Measurements from ENCODE around the gene MED13L.
"Not testable (repeated sequence)": the region's sequence is repeated elsewhere in the genome, so short reads cannot be mapped to it uniquely, and the experiment has no call there.

MED13L gene

GRCh38 chr12:116248433-116248832 lies 29.1 kb downstream of the MED13L start:
- DNase-seq (ENCODE audit: low read depth in 3 of 3), result no peak

- DNase-seq (ENCODE audit: low read depth in 3 of 3), result no peak
Observed at GRCh38 chr12:116247377-116247776, 30.1 kb downstream of the MED13L start.

GRCh38 chr12:116246490-116247179 lies 30.9 kb downstream of the MED13L start:
- no peak for DNase-seq (ENCODE audit: low read depth in 3 of 3)

GRCh38 chr12:116245189-116245588 lies 32.3 kb downstream of the MED13L start:
- no peak for DNase-seq (ENCODE audit: low read depth in 3 of 3)

- DNase-seq (ENCODE audit: low read depth in 3 of 3), result no peak
Observed at GRCh38 chr12:116244474-116245090, 32.9 kb downstream of the MED13L start.

- DNase-seq (ENCODE audit: low read depth in 3 of 3), result no peak
Observed at GRCh38 chr12:116244001-116244400, 33.5 kb downstream of the MED13L start.

- no peak for DNase-seq (ENCODE audit: low read depth in 3 of 3)
Observed at GRCh38 chr12:116242740-116243139, 34.8 kb downstream of the MED13L start.

- no peak for DNase-seq (ENCODE audit: low read depth in 3 of 3)
Observed at GRCh38 chr12:116241157-116241759, 36.2 kb downstream of the MED13L start.

GRCh38 chr12:116238570-116239119 lies 38.8 kb downstream of the MED13L start:
- DNase-seq (ENCODE audit: low read depth in 3 of 3), result not testable (repeated sequence)

- DNase-seq (ENCODE audit: low read depth in 3 of 3), result no peak
Observed at GRCh38 chr12:116238149-116238548, 39.3 kb downstream of the MED13L start.

GRCh38 chr12:116236976-116237375 lies 40.5 kb downstream of the MED13L start:
- DNase-seq (ENCODE audit: low read depth in 3 of 3), result no peak

- DNase-seq (ENCODE audit: low read depth in 3 of 3), result peak in 2 of 3 donors; percentile 2 to 7
Observed at GRCh38 chr12:116236148-116236731, 41.3 kb downstream of the MED13L start.

- DNase-seq (ENCODE audit: low read depth in 3 of 3), result not testable (repeated sequence)
Observed at GRCh38 chr12:116234148-116234547, 43.3 kb downstream of the MED13L start.

GRCh38 chr12:116233669-116234068 lies 43.8 kb downstream of the MED13L start:
- DNase-seq (ENCODE audit: low read depth in 3 of 3), result no peak

- DNase-seq (ENCODE audit: low read depth in 3 of 3), result no peak
Observed at GRCh38 chr12:116227811-116228210, 49.7 kb downstream of the MED13L start.

- DNase-seq (ENCODE audit: low read depth in 3 of 3), result no peak
Observed at GRCh38 chr12:116226026-116226425, 51.5 kb downstream of the MED13L start.

- peak; percentile 2 to 24 (median 10) for DNase-seq (ENCODE audit: low read depth in 3 of 3)
Observed at GRCh38 chr12:116222358-116222757, 55.1 kb downstream of the MED13L start.

GRCh38 chr12:116220756-116221155 lies 56.7 kb downstream of the MED13L start:
- no peak for DNase-seq (ENCODE audit: low read depth in 3 of 3)

GRCh38 chr12:116217045-116217735 lies 60.3 kb downstream of the MED13L start:
- DNase-seq (ENCODE audit: low read depth in 3 of 3), result no peak

GRCh38 chr12:116216022-116216756 lies 61.3 kb downstream of the MED13L start:
- no peak for DNase-seq (ENCODE audit: low read depth in 3 of 3)

- DNase-seq (ENCODE audit: low read depth in 3 of 3), result no peak
Observed at GRCh38 chr12:116215023-116215422, 62.5 kb downstream of the MED13L start.
